DMS 273 (cell line): ENCODE data around the gene BCR.

Source experiments
- DNase-seq: peaks from one replicate; lab custom pipeline; 2025; ENCODE audit not compliant: unreplicated experiment; lab: John Stamatoyannopoulos, UW

BCR gene

GRCh38 chr22:23258826-23259170 lies 78.5 kb downstream of the BCR start:
- no peak for DNase-seq

- DNase-seq, result no peak
Observed at GRCh38 chr22:23259916-23260644, 79.8 kb downstream of the BCR start.

GRCh38 chr22:23260645-23261581 lies 80.6 kb downstream of the BCR start:
- no peak for DNase-seq

GRCh38 chr22:23261900-23262450 lies 81.7 kb downstream of the BCR start:
- DNase-seq, result no peak

- DNase-seq, result no peak
Observed at GRCh38 chr22:23262518-23263332, 82.4 kb downstream of the BCR start.

GRCh38 chr22:23263651-23264555 lies 83.6 kb downstream of the BCR start:
- DNase-seq, result no peak

- DNase-seq, result no peak
Observed at GRCh38 chr22:23264610-23265367, 84.5 kb downstream of the BCR start.

- DNase-seq, result no peak
Observed at GRCh38 chr22:23265368-23265700, 85.0 kb downstream of the BCR start.

- no peak for DNase-seq
Observed at GRCh38 chr22:23266780-23267179, 86.5 kb downstream of the BCR start.

GRCh38 chr22:23267226-23268043 lies 87.1 kb downstream of the BCR start:
- DNase-seq, result no peak

- no peak for DNase-seq
Observed at GRCh38 chr22:23268139-23268712, 87.9 kb downstream of the BCR start.

- no peak for DNase-seq
Observed at GRCh38 chr22:23268877-23269276, 88.6 kb downstream of the BCR start.

GRCh38 chr22:23269441-23270211 lies 89.3 kb downstream of the BCR start:
- peak; percentile 3 for DNase-seq

GRCh38 chr22:23270212-23270733 lies 90.0 kb downstream of the BCR start:
- DNase-seq, result peak; percentile 17

GRCh38 chr22:23270798-23271596 lies 90.7 kb downstream of the BCR start:
- DNase-seq, result no peak

GRCh38 chr22:23271597-23271908 lies 91.2 kb downstream of the BCR start:
- no peak for DNase-seq

GRCh38 chr22:23272371-23272770 lies 92.1 kb downstream of the BCR start:
- no peak for DNase-seq
